Parathyroid adenoma (tissue), 2 donors: ENCODE results near the gene FZD1.

Experiments
- H2AFZ ChIP-seq: fragments of 300-600 bp; sonication (generic); one replicate; pipeline ENCODE4 v1.7.0; 2017; ENCODE audit warnings: antibody characterized with exemption, mild to moderate bottlenecking
- H3K27ac ChIP-seq: fragments of 300-600 bp; sonication (generic); one replicate; pipeline ENCODE4 v1.7.0; 2017
- H3K27me3 ChIP-seq: fragments of 300-600 bp; sonication (generic); one replicate; pipeline ENCODE4 v1.7.0; 2017; ENCODE audit warnings: low read length; ENCODE audit not compliant: control insufficient read depth, insufficient read depth
- H3K36me3 ChIP-seq: fragments of 300-600 bp; sonication (generic); one replicate; pipeline ENCODE4 v1.7.0; 2017; ENCODE audit warnings: low read length; ENCODE audit not compliant: control insufficient read depth, insufficient read depth
- H3K4me1 ChIP-seq: fragments of 300-600 bp; sonication (generic); one replicate; pipeline ENCODE4 v1.7.0; 2017; ENCODE audit warnings: control low read depth
- H3K4me2 ChIP-seq: fragments of 300-600 bp; sonication (generic); one replicate; pipeline ENCODE4 v1.7.0; 2017; ENCODE audit warnings: low read length
- H3K4me3 ChIP-seq: fragments of 300-600 bp; sonication (generic); one replicate; pipeline ENCODE4 v1.7.0; 2017; ENCODE audit warnings: low read depth, low read length
- H3K79me2 ChIP-seq: fragments of 300-600 bp; sonication (generic); one replicate; pipeline ENCODE4 v1.7.0; 2017; ENCODE audit warnings: control low read depth
- H3K9ac ChIP-seq: fragments of 300-600 bp; sonication (generic); one replicate; pipeline ENCODE4 v1.7.0; 2017; ENCODE audit warnings: mild to moderate bottlenecking
- H3K9me3 ChIP-seq: fragments of 300-600 bp; sonication (generic); one replicate; pipeline ENCODE4 v1.7.0; 2017; ENCODE audit warnings: low read length; ENCODE audit not compliant: control insufficient read depth
- CTCF ChIP-seq: fragments of 300-600 bp; sonication (generic); IDR thresholded peaks from one replicate; pipeline ENCODE4 v1.7.0; 2017; ENCODE audit warnings: antibody characterized with exemption, mild to moderate bottlenecking
- donor health status: primary hyperparathyroidism.

FZD1 gene

GRCh38 chr7:91293136-91293535 lies 28.9 kb downstream of the FZD1 start:
- no peak overlapping the region for H2AFZ ChIP-seq
- no peaks in the 10 kb centered on the region for H3K36me3 ChIP-seq
- H3K79me2 ChIP-seq, result no peaks in the 10 kb centered on the region
- no peaks in the 10 kb centered on the region for H3K4me1 ChIP-seq
- no peak overlapping the region for H3K4me3 ChIP-seq
- no peaks in the 10 kb centered on the region for H3K9me3 ChIP-seq
- no peaks in the 10 kb centered on the region for H3K27me3 ChIP-seq
- H3K4me2 ChIP-seq, result no peak overlapping the region
- H3K9ac ChIP-seq, result no peak overlapping the region
- H3K27ac ChIP-seq, result no peak overlapping the region
- no peak for TF ChIP-seq CTCF

GRCh38 chr7:91293840-91294239 lies 29.6 kb downstream of the FZD1 start:
- Histone ChIP-seq H2AFZ (no peak overlapping the region), H3K9me3 (no peaks in the 10 kb centered on the region), H3K79me2 (no peaks in the 10 kb centered on the region), H3K4me2 (no peak overlapping the region), H3K4me1 (no peaks in the 10 kb centered on the region), H3K9ac (no peak overlapping the region), H3K36me3 (no peaks in the 10 kb centered on the region), H3K27ac (no peak overlapping the region), H3K4me3 (no peak overlapping the region), H3K27me3 (no peaks in the 10 kb centered on the region)
- TF ChIP-seq CTCF, result no peak

GRCh38 chr7:91294639-91295220 lies 30.5 kb downstream of the FZD1 start:
- Histone ChIP-seq H3K9me3 (no peaks in the 10 kb centered on the region), H3K36me3 (no peaks in the 10 kb centered on the region), H3K27ac (no peak overlapping the region), H3K4me1 (no peaks in the 10 kb centered on the region), H3K4me2 (no peak overlapping the region), H2AFZ (no peak overlapping the region), H3K27me3 (no peaks in the 10 kb centered on the region), H3K4me3 (no peak overlapping the region), H3K9ac (no peak overlapping the region), H3K79me2 (no peaks in the 10 kb centered on the region)
- TF ChIP-seq CTCF, result no peak

GRCh38 chr7:91295576-91295975 lies 31.3 kb downstream of the FZD1 start:
- H3K9ac ChIP-seq, result no peak overlapping the region
- no peaks in the 10 kb centered on the region for H3K79me2 ChIP-seq
- no peaks in the 10 kb centered on the region for H3K9me3 ChIP-seq
- H3K27ac ChIP-seq, result no peak overlapping the region
- no peak for TF ChIP-seq CTCF
- no peak overlapping the region for H3K4me2 ChIP-seq
- no peaks in the 10 kb centered on the region for H3K27me3 ChIP-seq
- H3K36me3 ChIP-seq, result no peaks in the 10 kb centered on the region
- no peak overlapping the region for H2AFZ ChIP-seq
- no peaks in the 10 kb centered on the region for H3K4me1 ChIP-seq
- H3K4me3 ChIP-seq, result no peak overlapping the region

GRCh38 chr7:91297939-91298338 lies 33.7 kb downstream of the FZD1 start:
- Histone ChIP-seq H3K4me2 (no peak overlapping the region), H3K4me1 (no peaks in the 10 kb centered on the region), H3K9ac (no peak overlapping the region), H3K27me3 (no peaks in the 10 kb centered on the region), H3K27ac (no peak overlapping the region), H2AFZ (no peak overlapping the region), H3K4me3 (no peak overlapping the region), H3K9me3 (no peaks in the 10 kb centered on the region), H3K79me2 (no peaks in the 10 kb centered on the region), H3K36me3 (no peaks in the 10 kb centered on the region)
- no peak for TF ChIP-seq CTCF
